PFSK-1 (cell line): ENCODE data around the gene ERC2.

Experiments
- FOXP2 ChIP-seq: optimal IDR thresholded peaks from 2 replicates; pipeline ENCODE3; 2011; ENCODE audit warnings: borderline replicate concordance, control low read depth, inconsistent platforms; ENCODE audit not compliant: insufficient read depth; ENCODE audit errors: extremely low read length, extremely low read depth
- POLR2AphosphoS5 ChIP-seq: IDR thresholded peaks from 2 replicates; pipeline ENCODE4 v1.6.1; 2012; ENCODE audit warnings: low read depth, mild to moderate bottlenecking, control low read depth, low read length, moderate library complexity
- REST ChIP-seq, 2 experiments: IDR thresholded peaks; 2 replicates each; pipeline versions ENCODE4 v1.6.1 to v1.8.0; 2011 to 2012; ENCODE audit warnings: low read depth in 2 of 2, low read length in 2 of 2, control low read depth in 1 of 2, inconsistent platforms in 1 of 2, mild to moderate bottlenecking in 1 of 2, moderate library complexity in 1 of 2; ENCODE audit not compliant: insufficient read depth in 1 of 2
- SIN3A ChIP-seq: IDR thresholded peaks from 2 replicates; pipeline ENCODE4 v1.6.1; 2012; ENCODE audit warnings: mild to moderate bottlenecking, low read length, moderate library complexity, borderline replicate concordance; ENCODE audit not compliant: insufficient read depth
- TAF1 ChIP-seq: IDR thresholded peaks from 2 replicates; pipeline ENCODE4 v1.6.1; 2012; ENCODE audit warnings: low read length, control low read depth, borderline replicate concordance; ENCODE audit not compliant: insufficient read depth

ERC2 gene

GRCh38 chr3:56048331-56048730, 419.9 kb downstream of the ERC2 start:
- TF ChIP-seq FOXP2 = no peak
- no peak for TF ChIP-seq POLR2AphosphoS5
- TF ChIP-seq SIN3A = no peak
- no peak for TF ChIP-seq TAF1
- no peak for TF ChIP-seq REST (IDR thresholded peaks at IDR 0.05; ENCODE audit: insufficient read depth in 1 of 2, low read depth in 2 of 2, low read length in 2 of 2)

GRCh38 chr3:56042326-56042951, 425.8 kb downstream of the ERC2 start:
- TF ChIP-seq REST (IDR thresholded peaks at IDR 0.05; ENCODE audit: insufficient read depth in 1 of 2, low read depth in 2 of 2, low read length in 2 of 2) = no peak
- no peak for TF ChIP-seq SIN3A
- TF ChIP-seq TAF1 = no peak
- no peak for TF ChIP-seq POLR2AphosphoS5
- TF ChIP-seq FOXP2 = no peak

- TF ChIP-seq POLR2AphosphoS5 (no peak), SIN3A (no peak), REST (IDR thresholded peaks at IDR 0.05; ENCODE audit: insufficient read depth in 1 of 2, low read depth in 2 of 2, low read length in 2 of 2) (no peak)
These were observed 442.9 kb downstream of the ERC2 start for GRCh38 chr3:56025326-56025725.

GRCh38 chr3:56023546-56023945, 444.7 kb downstream of the ERC2 start:
- TF ChIP-seq SIN3A (no peak), TAF1 (no peak), REST (IDR thresholded peaks at IDR 0.05; ENCODE audit: insufficient read depth in 1 of 2, low read depth in 2 of 2, low read length in 2 of 2) (no peak), FOXP2 (no peak), POLR2AphosphoS5 (no peak)

- no peak for TF ChIP-seq POLR2AphosphoS5
- no peak for TF ChIP-seq FOXP2
- no peak for TF ChIP-seq REST (IDR thresholded peaks at IDR 0.05; ENCODE audit: insufficient read depth in 1 of 2, low read depth in 2 of 2, low read length in 2 of 2)
- no peak for TF ChIP-seq TAF1
These were observed 445.6 kb downstream of the ERC2 start for GRCh38 chr3:56022619-56023018.
